Stimulated activated naive CD8-positive, alpha-beta T cell treated with anti-CD3 and anti-CD28 coated beads, Interleukin-15, Interleukin-2, amounts not matched to agents 100 ng/mL and 50 ng/mL, for 24 hours (primary cell): Measurements from ENCODE around the gene TMPRSS3.

Source experiments
- H3K27ac Mint-ChIP-seq: one replicate; pipeline ENCODE4 v1.8.0; 2021; ENCODE audit warnings: mild to moderate bottlenecking, mixed read lengths
- H3K27me3 Mint-ChIP-seq: one replicate; pipeline ENCODE4 v1.8.0; 2021; ENCODE audit warnings: mixed read lengths
- H3K36me3 Mint-ChIP-seq: one replicate; pipeline ENCODE4 v1.8.0; 2021; ENCODE audit warnings: low read depth, mixed read lengths
- H3K4me1 Mint-ChIP-seq: one replicate; pipeline ENCODE4 v1.8.0; 2021; ENCODE audit warnings: low read depth, mixed read lengths
- H3K4me3 Mint-ChIP-seq: one replicate; pipeline ENCODE4 v1.8.0; 2021; ENCODE audit warnings: mild to moderate bottlenecking, mixed read lengths
- H3K9me3 Mint-ChIP-seq: one replicate; pipeline ENCODE4 v1.8.0; 2021; ENCODE audit warnings: mixed read lengths

TMPRSS3 gene

DNA sequence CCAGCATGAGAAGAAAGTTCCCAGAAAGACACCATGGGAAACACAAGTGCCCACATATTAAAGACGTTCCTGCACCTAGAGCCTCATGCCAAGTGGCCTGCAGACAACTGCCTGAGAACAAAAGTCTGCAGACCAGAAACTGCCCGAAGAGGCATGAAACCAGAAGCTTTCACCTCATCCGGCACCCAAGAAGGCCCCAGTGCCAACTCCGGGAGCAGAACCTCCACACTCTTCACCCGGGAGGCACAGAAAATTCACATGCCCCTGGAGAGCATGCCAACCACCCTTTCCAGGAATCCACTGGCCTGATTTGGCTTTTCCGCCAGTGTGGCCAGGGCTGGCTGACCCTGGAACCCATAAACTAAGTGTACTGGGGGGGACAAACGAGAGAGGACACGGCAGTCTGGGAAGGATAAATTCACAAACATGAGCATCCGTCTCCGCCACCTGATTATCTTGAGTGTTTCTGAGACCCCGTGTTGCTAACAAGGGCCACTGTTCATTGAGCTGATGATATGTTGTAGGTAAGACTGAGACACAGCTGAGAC lies 51.8 kb downstream of the TMPRSS3 start:
- Mint-ChIP-seq H3K27me3 (no peaks in the 10 kb centered on the region), H3K4me3 (no peak overlapping the region), H3K9me3 (no peaks in the 10 kb centered on the region)

DNA sequence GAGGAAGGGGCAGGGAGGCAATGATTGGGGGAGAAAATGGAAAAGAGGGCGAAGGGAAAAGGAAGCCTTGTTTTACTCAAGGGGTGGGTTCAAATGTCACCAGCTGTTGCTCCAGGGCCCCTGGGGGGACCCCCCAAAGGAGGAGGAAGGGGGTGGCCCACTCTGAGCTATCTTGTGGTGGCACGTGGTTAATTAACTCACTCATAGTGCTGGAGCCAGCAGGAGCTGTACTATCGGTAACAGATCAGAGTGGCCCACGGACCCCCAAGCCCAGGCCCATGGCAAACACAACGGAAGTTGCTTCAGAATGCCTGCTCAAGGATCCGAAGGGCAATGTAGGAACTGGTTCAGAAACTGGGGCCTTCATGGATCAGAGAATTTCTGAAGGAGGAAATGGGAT lies 52.3 kb downstream of the TMPRSS3 start:
- Mint-ChIP-seq H3K4me1 (no peaks in the 10 kb centered on the region), H3K9me3 (no peaks in the 10 kb centered on the region), H3K4me3 (no peak overlapping the region)

More for the DNA sequence above, 51.8 kb downstream of the TMPRSS3 start:
- Mint-ChIP-seq H3K27ac (no peak overlapping the region), H3K36me3 (no peaks in the 10 kb centered on the region), H3K4me1 (no peaks in the 10 kb centered on the region)

GRCh38 chr21:42343101-42343500 lies 52.8 kb downstream of the TMPRSS3 start:
- Mint-ChIP-seq H3K27me3 (no peaks in the 10 kb centered on the region), H3K27ac (no peak overlapping the region), H3K36me3 (no peaks in the 10 kb centered on the region), H3K4me1 (peaks cover 1% of the 10 kb centered on the region), H3K9me3 (no peaks in the 10 kb centered on the region), H3K4me3 (no peak overlapping the region)

More for the DNA sequence above, 52.3 kb downstream of the TMPRSS3 start:
- no peak overlapping the region for H3K27ac Mint-ChIP-seq
- H3K36me3 Mint-ChIP-seq = no peaks in the 10 kb centered on the region
- no peaks in the 10 kb centered on the region for H3K27me3 Mint-ChIP-seq

GRCh38 chr21:42341776-42342542 lies 53.9 kb downstream of the TMPRSS3 start:
- H3K27ac Mint-ChIP-seq = no peak overlapping the region
- no peaks in the 10 kb centered on the region for H3K36me3 Mint-ChIP-seq
- H3K27me3 Mint-ChIP-seq = no peaks in the 10 kb centered on the region
- H3K4me1 Mint-ChIP-seq = peaks cover 8% of the 10 kb centered on the region
- H3K4me3 Mint-ChIP-seq = no peak overlapping the region
- no peaks in the 10 kb centered on the region for H3K9me3 Mint-ChIP-seq

DNA sequence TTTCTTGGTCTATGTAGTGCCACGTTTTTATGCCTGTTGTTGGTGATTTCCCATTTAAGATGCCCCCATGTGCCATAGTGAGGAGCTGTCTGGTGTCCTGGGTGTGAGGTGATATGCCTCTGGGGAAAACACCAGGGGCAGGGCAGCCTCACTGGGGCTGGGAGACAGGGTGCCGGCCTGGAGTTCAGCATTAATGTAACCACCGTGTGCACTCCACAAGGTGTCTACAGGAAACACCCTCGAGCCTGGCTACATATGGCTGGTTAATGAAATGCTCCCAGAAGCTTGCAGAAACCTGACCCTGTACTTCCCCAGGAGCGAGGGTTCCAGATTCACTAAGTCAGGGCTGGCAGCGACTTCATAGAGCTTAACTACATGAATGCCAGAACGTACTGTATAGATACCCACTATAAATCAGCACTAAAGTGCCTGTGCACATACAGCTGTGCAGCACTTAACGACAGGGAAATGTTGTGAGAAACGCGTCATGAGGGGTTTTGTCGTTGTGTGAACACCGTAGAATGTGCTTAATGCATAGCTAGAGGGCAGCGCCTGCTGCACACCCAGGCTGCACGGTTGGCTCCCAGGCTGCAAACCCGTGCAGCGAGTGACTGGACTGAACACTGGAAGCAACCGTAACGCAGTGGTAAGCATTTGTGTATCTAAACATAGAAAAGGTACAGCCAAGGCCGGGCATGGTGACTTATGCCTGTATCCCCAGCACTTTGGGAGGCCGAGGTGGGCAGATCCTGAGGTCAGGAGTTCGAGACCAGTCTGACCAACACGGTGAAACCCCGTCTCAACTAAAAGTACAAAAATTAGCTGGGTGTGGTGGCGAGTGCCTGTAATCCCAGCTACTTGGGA lies 55.4 kb downstream of the TMPRSS3 start:
- H3K36me3 Mint-ChIP-seq = no peaks in the 10 kb centered on the region
- peaks cover 8% of the 10 kb centered on the region for H3K4me1 Mint-ChIP-seq
- no peaks in the 10 kb centered on the region for H3K27me3 Mint-ChIP-seq
- H3K4me3 Mint-ChIP-seq = no peak overlapping the region
- H3K27ac Mint-ChIP-seq = no peak overlapping the region
- no peaks in the 10 kb centered on the region for H3K9me3 Mint-ChIP-seq

- no peaks in the 10 kb centered on the region for H3K9me3 Mint-ChIP-seq
These were observed 56.8 kb downstream of the TMPRSS3 start for GRCh38 chr21:42338729-42339715.

DNA sequence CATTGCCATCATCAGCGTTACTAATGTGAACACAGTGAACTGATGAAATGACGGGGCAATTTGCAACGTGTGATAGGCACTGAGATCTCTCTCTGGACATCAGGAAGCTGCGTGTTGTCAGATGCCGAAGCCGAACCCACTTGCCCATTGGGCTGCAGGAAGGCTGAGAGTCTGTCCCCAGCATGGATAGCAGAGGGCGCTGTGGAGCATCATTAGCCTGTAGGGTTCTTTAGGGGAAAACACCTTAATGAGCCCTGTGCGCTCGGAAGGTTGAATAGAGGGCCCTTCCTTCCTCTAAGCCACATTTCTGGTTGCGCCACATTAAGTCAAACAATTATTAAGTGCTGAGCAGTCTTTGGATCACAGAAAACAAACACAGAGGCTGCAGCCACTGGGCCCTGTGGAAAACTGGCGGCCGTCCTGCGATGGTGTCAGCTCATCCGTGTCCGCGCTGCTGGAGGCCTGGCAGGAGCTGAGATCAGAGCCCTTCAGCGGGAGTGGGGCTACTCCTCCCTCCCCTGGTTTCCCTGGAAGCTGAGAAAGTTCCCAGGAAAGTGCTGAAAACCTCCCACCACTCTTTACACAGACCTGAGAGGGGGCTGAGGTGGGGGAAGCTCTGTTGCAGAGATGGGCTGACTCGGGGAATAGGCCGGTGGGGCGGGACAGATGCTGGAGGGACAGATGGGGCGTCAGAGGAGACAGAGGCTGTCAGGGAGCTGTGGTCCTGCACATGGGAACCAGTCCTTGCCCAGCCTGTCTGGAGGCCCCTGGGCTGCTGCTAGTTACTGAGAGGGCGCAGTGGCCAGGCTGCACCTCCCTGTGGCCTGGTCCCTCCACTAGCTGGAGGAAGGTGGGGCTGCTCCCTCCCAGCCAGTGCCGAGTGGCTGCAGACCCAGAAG lies 57.8 kb downstream of the TMPRSS3 start:
- H3K36me3 Mint-ChIP-seq = no peaks in the 10 kb centered on the region
- H3K27ac Mint-ChIP-seq = peak overlapping the region; percentile 37
- H3K4me1 Mint-ChIP-seq = peaks cover 8% of the 10 kb centered on the region
- peaks cover 3% of the 10 kb centered on the region for H3K27me3 Mint-ChIP-seq
- peak overlapping the region; percentile 23 for H3K4me3 Mint-ChIP-seq
- H3K9me3 Mint-ChIP-seq = no peaks in the 10 kb centered on the region

More at GRCh38 chr21:42338729-42339715, 56.8 kb downstream of the TMPRSS3 start:
- H3K4me1 Mint-ChIP-seq = peaks cover 8% of the 10 kb centered on the region
- no peaks in the 10 kb centered on the region for H3K27me3 Mint-ChIP-seq
- no peaks in the 10 kb centered on the region for H3K36me3 Mint-ChIP-seq
- H3K27ac Mint-ChIP-seq = no peak overlapping the region
- H3K4me3 Mint-ChIP-seq = no peak overlapping the region

- H3K4me1 Mint-ChIP-seq = peaks cover 8% of the 10 kb centered on the region
- H3K27ac Mint-ChIP-seq = peak overlapping the region; percentile 37
- peaks cover 3% of the 10 kb centered on the region for H3K27me3 Mint-ChIP-seq
- no peaks in the 10 kb centered on the region for H3K36me3 Mint-ChIP-seq
- H3K9me3 Mint-ChIP-seq = no peaks in the 10 kb centered on the region
- no peak overlapping the region for H3K4me3 Mint-ChIP-seq
These were observed 58.6 kb downstream of the TMPRSS3 start for GRCh38 chr21:42337276-42337675.

DNA sequence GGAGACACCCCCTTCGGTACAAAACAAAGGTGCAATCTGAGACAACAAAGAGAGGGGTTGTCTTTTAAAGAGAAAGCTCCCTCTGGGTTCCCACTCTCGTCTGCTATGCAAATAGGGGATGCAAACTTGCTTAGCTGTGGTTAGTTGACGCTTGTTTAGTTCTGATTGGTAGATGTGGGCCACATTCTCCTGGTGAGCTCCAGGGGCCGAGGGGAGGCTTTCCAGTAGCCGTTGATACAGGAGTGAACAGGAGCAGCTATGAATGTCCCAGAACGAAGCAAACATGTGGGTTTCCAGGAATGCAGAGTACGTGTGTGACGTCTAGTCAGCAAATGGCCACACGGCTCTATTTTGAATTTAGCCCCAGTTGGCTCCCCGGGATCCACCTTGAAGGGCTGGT lies 59.8 kb downstream of the TMPRSS3 start:
- Mint-ChIP-seq H3K36me3 (no peaks in the 10 kb centered on the region), H3K27ac (no peak overlapping the region), H3K4me1 (peaks cover 8% of the 10 kb centered on the region), H3K4me3 (no peak overlapping the region), H3K27me3 (peaks cover 3% of the 10 kb centered on the region), H3K9me3 (peaks cover 3% of the 10 kb centered on the region)

GRCh38 chr21:42332557-42333317 lies 63.1 kb downstream of the TMPRSS3 start:
- Mint-ChIP-seq H3K4me1 (peaks cover 3% of the 10 kb centered on the region), H3K27ac (no peak overlapping the region), H3K27me3 (peaks cover 3% of the 10 kb centered on the region), H3K4me3 (no peak overlapping the region), H3K9me3 (peaks cover 5% of the 10 kb centered on the region), H3K36me3 (no peaks in the 10 kb centered on the region)

- H3K36me3 Mint-ChIP-seq = no peaks in the 10 kb centered on the region
- H3K9me3 Mint-ChIP-seq = peaks cover 5% of the 10 kb centered on the region
- no peaks in the 10 kb centered on the region for H3K4me1 Mint-ChIP-seq
- H3K4me3 Mint-ChIP-seq = no peak overlapping the region
- H3K27me3 Mint-ChIP-seq = peaks cover 3% of the 10 kb centered on the region
- no peak overlapping the region for H3K27ac Mint-ChIP-seq
These were observed 64.2 kb downstream of the TMPRSS3 start for GRCh38 chr21:42331660-42332059.

- Mint-ChIP-seq H3K27ac (no peak overlapping the region), H3K36me3 (no peaks in the 10 kb centered on the region), H3K4me1 (no peaks in the 10 kb centered on the region), H3K4me3 (no peak overlapping the region), H3K27me3 (peaks cover 5% of the 10 kb centered on the region), H3K9me3 (peaks cover 5% of the 10 kb centered on the region)
These were observed 65.2 kb downstream of the TMPRSS3 start for GRCh38 chr21:42330380-42331371.
